ENCODE results near the gene MEP1B. TPM values are rescaled to one million over a fixed set of nuclear protein-coding genes. Genes with fewer than 3 reads are reported as not detected.
"Not testable (repeated sequence)": the region's sequence is repeated elsewhere in the genome, so short reads cannot be mapped to it uniquely, and the experiment has no call there.

The MEP1B gene
- polyA plus RNA-seq (2012; ENCODE audit: missing spikeins), result 0.32 TPM

- no peak for TF ChIP-seq TAF1 (IDR thresholded peaks at IDR 0.05; ENCODE audit: borderline replicate concordance, low read depth, low read length)
- TF ChIP-seq POLR2AphosphoS5 (IDR thresholded peaks at IDR 0.05; ENCODE audit: low read depth, low read length), result no peak
- TF ChIP-seq POLR2A (IDR thresholded peaks at IDR 0.05; ENCODE audit: low read depth, low read length), result no peak
- DNase-seq (ENCODE audit: insufficient read length), result no peak
- FAIRE-seq, result no peak
These were observed at the start of gene MEP1B for GRCh38 chr18:32189790-32190189. MEP1B (plus strand) TSS chr18:32190039; CDS start chr18:32190071, 32 bp downstream.

GRCh38 chr18:32148185-32148870 is 41.5 kb upstream of the MEP1B start:
- FAIRE-seq, result no peak

GRCh38 chr18:32152705-32153448 is 37.0 kb upstream of the MEP1B start:
- peak; percentile 62 for FAIRE-seq
- TF ChIP-seq POLR2AphosphoS5 (IDR thresholded peaks at IDR 0.05; ENCODE audit: low read depth, low read length) (no peak), TAF1 (IDR thresholded peaks at IDR 0.05; ENCODE audit: borderline replicate concordance, low read depth, low read length) (no peak), POLR2A (IDR thresholded peaks at IDR 0.05; ENCODE audit: low read depth, low read length) (no peak)
- DNase-seq (ENCODE audit: insufficient read length), result no peak

More at GRCh38 chr18:32148185-32148870, 41.5 kb upstream of the MEP1B start:
- DNase-seq (ENCODE audit: insufficient read length), result no peak
- no peak for TF ChIP-seq TAF1 (IDR thresholded peaks at IDR 0.05; ENCODE audit: borderline replicate concordance, low read depth, low read length)
- TF ChIP-seq POLR2AphosphoS5 (IDR thresholded peaks at IDR 0.05; ENCODE audit: low read depth, low read length), result no peak
- no peak for TF ChIP-seq POLR2A (IDR thresholded peaks at IDR 0.05; ENCODE audit: low read depth, low read length)

GRCh38 chr18:32156855-32157254 is 33.0 kb upstream of the MEP1B start:
- FAIRE-seq, result no peak
- no peak for DNase-seq (ENCODE audit: insufficient read length)
- TF ChIP-seq POLR2A (IDR thresholded peaks at IDR 0.05; ENCODE audit: low read depth, low read length), result no peak
- no peak for TF ChIP-seq TAF1 (IDR thresholded peaks at IDR 0.05; ENCODE audit: borderline replicate concordance, low read depth, low read length)
- TF ChIP-seq POLR2AphosphoS5 (IDR thresholded peaks at IDR 0.05; ENCODE audit: low read depth, low read length), result no peak

GRCh38 chr18:32157580-32157979 is 32.3 kb upstream of the MEP1B start:
- TF ChIP-seq POLR2A (IDR thresholded peaks at IDR 0.05; ENCODE audit: low read depth, low read length), result no peak
- TF ChIP-seq POLR2AphosphoS5 (IDR thresholded peaks at IDR 0.05; ENCODE audit: low read depth, low read length), result no peak
- no peak for TF ChIP-seq TAF1 (IDR thresholded peaks at IDR 0.05; ENCODE audit: borderline replicate concordance, low read depth, low read length)
- DNase-seq (ENCODE audit: insufficient read length), result no peak
- FAIRE-seq, result no peak

GRCh38 chr18:32158108-32158624 is 31.7 kb upstream of the MEP1B start:
- peak; percentile 96 for FAIRE-seq
- TF ChIP-seq POLR2A (IDR thresholded peaks at IDR 0.05; ENCODE audit: low read depth, low read length) (no peak), POLR2AphosphoS5 (IDR thresholded peaks at IDR 0.05; ENCODE audit: low read depth, low read length) (no peak), TAF1 (IDR thresholded peaks at IDR 0.05; ENCODE audit: borderline replicate concordance, low read depth, low read length) (no peak)

GRCh38 chr18:32158631-32159030 is 31.2 kb upstream of the MEP1B start:
- FAIRE-seq; DNase-seq (ENCODE audit: insufficient read length): not testable (repeated sequence)

More at GRCh38 chr18:32158108-32158624, 31.7 kb upstream of the MEP1B start:
- DNase-seq (ENCODE audit: insufficient read length), result peak; percentile 40

GRCh38 chr18:32160547-32160946 is 29.3 kb upstream of the MEP1B start:
- no peak for TF ChIP-seq POLR2A (IDR thresholded peaks at IDR 0.05; ENCODE audit: low read depth, low read length)
- TF ChIP-seq TAF1 (IDR thresholded peaks at IDR 0.05; ENCODE audit: borderline replicate concordance, low read depth, low read length), result no peak
- no peak for TF ChIP-seq POLR2AphosphoS5 (IDR thresholded peaks at IDR 0.05; ENCODE audit: low read depth, low read length)
- FAIRE-seq, result no peak
- no peak for DNase-seq (ENCODE audit: insufficient read length)

- FAIRE-seq (no peak), DNase-seq (ENCODE audit: insufficient read length) (no peak)
- no peak for TF ChIP-seq TAF1 (IDR thresholded peaks at IDR 0.05; ENCODE audit: borderline replicate concordance, low read depth, low read length)
- no peak for TF ChIP-seq POLR2AphosphoS5 (IDR thresholded peaks at IDR 0.05; ENCODE audit: low read depth, low read length)
- TF ChIP-seq POLR2A (IDR thresholded peaks at IDR 0.05; ENCODE audit: low read depth, low read length), result no peak
These were observed 21.7 kb upstream of the MEP1B start for GRCh38 chr18:32167980-32168730.

GRCh38 chr18:32173654-32174053 is 16.2 kb upstream of the MEP1B start:
- TF ChIP-seq TAF1 (IDR thresholded peaks at IDR 0.05; ENCODE audit: borderline replicate concordance, low read depth, low read length) (no peak), POLR2AphosphoS5 (IDR thresholded peaks at IDR 0.05; ENCODE audit: low read depth, low read length) (no peak), POLR2A (IDR thresholded peaks at IDR 0.05; ENCODE audit: low read depth, low read length) (no peak)
- FAIRE-seq, result no peak
- no peak for DNase-seq (ENCODE audit: insufficient read length)

GRCh38 chr18:32174719-32175118 is 15.1 kb upstream of the MEP1B start:
- DNase-seq (ENCODE audit: insufficient read length) (no peak), FAIRE-seq (no peak)
- TF ChIP-seq TAF1 (IDR thresholded peaks at IDR 0.05; ENCODE audit: borderline replicate concordance, low read depth, low read length), result no peak
- TF ChIP-seq POLR2A (IDR thresholded peaks at IDR 0.05; ENCODE audit: low read depth, low read length), result no peak
- no peak for TF ChIP-seq POLR2AphosphoS5 (IDR thresholded peaks at IDR 0.05; ENCODE audit: low read depth, low read length)
